ENCODE measurements around the gene SELENON.

The SELENON gene

GRCh38 chr1:25799935-25800702, at the start of gene SELENON:
TSS of gene SELENON (plus strand) at chr1:25800193. CDS start at chr1:25800231, 38 bp downstream.
- peak; percentile 33 for DNase-seq

- DNase-seq: no peak
Measured at GRCh38 chr1:25750923-25751605, 48.9 kb upstream of the SELENON start.

- DNase-seq: peak; percentile 91
Measured at GRCh38 chr1:25754470-25755181, 45.4 kb upstream of the SELENON start.

GRCh38 chr1:25755475-25756125, 44.4 kb upstream of the SELENON start:
- no peak for DNase-seq

- no peak for DNase-seq
Measured at GRCh38 chr1:25756215-25756614, 43.8 kb upstream of the SELENON start.

- DNase-seq: no peak
Measured at GRCh38 chr1:25757151-25757845, 42.7 kb upstream of the SELENON start.

GRCh38 chr1:25757846-25758185, 42.2 kb upstream of the SELENON start:
- DNase-seq: peak; percentile 36

GRCh38 chr1:25758466-25759070, 41.4 kb upstream of the SELENON start:
- no peak for DNase-seq

GRCh38 chr1:25760122-25760719, 39.8 kb upstream of the SELENON start:
- no peak for DNase-seq

GRCh38 chr1:25760871-25761270, 39.1 kb upstream of the SELENON start:
- DNase-seq: no peak

GRCh38 chr1:25763493-25763892, 36.5 kb upstream of the SELENON start:
- no peak for DNase-seq

GRCh38 chr1:25765136-25765922, 34.7 kb upstream of the SELENON start:
- DNase-seq: no peak

GRCh38 chr1:25765923-25766589, 33.9 kb upstream of the SELENON start:
- DNase-seq: peak; percentile 93

- DNase-seq: peak; percentile 50
Measured at GRCh38 chr1:25766721-25767436, 33.1 kb upstream of the SELENON start.

- DNase-seq: no peak
Measured at GRCh38 chr1:25767437-25767770, 32.6 kb upstream of the SELENON start.

- DNase-seq: no peak
Measured at GRCh38 chr1:25768999-25769398, 31.0 kb upstream of the SELENON start.

- peak; percentile 30 for DNase-seq
Measured at GRCh38 chr1:25769625-25770383, 30.2 kb upstream of the SELENON start.

GRCh38 chr1:25770541-25771220, 29.3 kb upstream of the SELENON start:
- no peak for DNase-seq

Measured in NCI-H1694 treated with DMSO at 0.1 percent for 48 hours (cell line).